ENCODE data around the gene EGLN2. TPM values are rescaled to one million over a fixed set of nuclear protein-coding genes. Genes with fewer than 3 reads are reported as not detected.

EGLN2 gene
- polyA plus RNA-seq, 1 donor (not counting 4 experiments of a cell fraction or from before 2014, with no cell fraction given): 31.6 TPM

DNA sequence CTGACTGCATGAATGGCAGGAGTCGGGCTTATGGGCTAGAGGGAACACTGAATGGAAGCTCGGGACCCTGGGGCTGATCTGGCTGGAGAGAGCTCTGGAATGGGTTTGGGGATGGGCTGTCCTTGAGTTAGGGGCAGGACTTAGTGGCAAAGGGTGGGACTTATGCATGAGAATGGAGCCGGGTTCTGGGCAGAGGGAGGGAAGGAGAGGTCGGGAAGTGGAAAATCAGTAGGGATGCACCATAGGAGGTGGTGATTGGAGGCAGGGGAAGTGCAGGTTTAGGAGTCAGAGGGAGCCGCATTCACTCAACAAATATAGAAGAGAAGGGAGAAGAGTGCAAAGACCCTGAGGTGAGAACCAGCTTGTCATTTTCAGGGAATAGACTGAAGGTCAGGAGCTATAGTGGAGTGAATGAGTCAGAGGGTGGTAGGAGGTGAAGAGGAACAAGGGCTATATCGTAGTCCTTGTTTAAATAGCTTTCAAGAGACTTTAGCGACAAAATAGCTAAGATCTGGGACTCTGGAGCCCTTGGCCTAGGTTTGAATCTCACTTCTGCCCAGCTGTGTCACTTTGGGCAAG, 20.2 kb upstream of the EGLN2 start:
- no peak for FAIRE-seq
- no peaks in the 10 kb centered on the region for H3K9me3 ChIP-seq (ENCODE audit: control insufficient read depth, low read depth, low read length)
- peak overlapping the region; percentile 64 for H3K4me2 ChIP-seq (ENCODE audit: control insufficient read depth, extremely low read depth, insufficient read depth, low read depth, low read length)
- no peaks in the 10 kb centered on the region for H3K9me1 ChIP-seq (ENCODE audit: control insufficient read depth, extremely low read depth, insufficient read depth, low read length)
- peak overlapping the region; percentile 70 to 96 (median 81) for H3K4me3 ChIP-seq (ENCODE audit: control insufficient read depth in 2 of 3, extremely low read depth in 1 of 3, insufficient read depth in 2 of 3, low read depth in 1 of 3, low read length in 3 of 3)
- no peaks in the 10 kb centered on the region for H3K27me3 ChIP-seq (ENCODE audit: control insufficient read depth, extremely low read depth, insufficient read depth, low read length)
- H2AFZ ChIP-seq (ENCODE audit: control insufficient read depth, low read length): peak overlapping the region; percentile 86
- H3K27ac ChIP-seq (ENCODE audit: control insufficient read depth, insufficient read depth, low read length): peak overlapping the region; percentile 98
- dilution Hi-C loops (cut with MboI; ENCODE audit: extremely low pct_ligation_motif_present, low sequenced_read_pairs): no loop called here
- no peaks in the 10 kb centered on the region for H3K79me2 ChIP-seq (ENCODE audit: control insufficient read depth, insufficient read depth, low read length)
- H3K36me3 ChIP-seq (ENCODE audit: control insufficient read depth in 2 of 2, extremely low read depth in 1 of 2, insufficient read depth in 2 of 2, low read length in 2 of 2): no peaks in the 10 kb centered on the region
- H3K4me1 ChIP-seq (ENCODE audit: control insufficient read depth, extremely low read depth, insufficient read depth, low read length): peaks cover 26% of the 10 kb centered on the region
- DNase-seq (ENCODE audit: low read depth, low spot score): no peak
- H4K20me1 ChIP-seq (ENCODE audit: control insufficient read depth, extremely low read depth, insufficient read depth, low read length): no peaks in the 10 kb centered on the region
- TF ChIP-seq CTCF (optimal IDR thresholded peaks at IDR 0.05 in 1 of 3, IDR thresholded peaks at IDR 0.05 in 1 of 3, conservative IDR thresholded peaks at IDR 0.05 in 1 of 3; ENCODE audit: extremely low read depth in 1 of 3, insufficient read depth in 2 of 3, low read length in 3 of 3) (no peak), EZH2 (IDR thresholded peaks at IDR 0.05; ENCODE audit: low read length) (no peak)
- peak overlapping the region; percentile 93 for H3K9ac ChIP-seq (ENCODE audit: control insufficient read depth, extremely low read depth, insufficient read depth, low read length)

DNA sequence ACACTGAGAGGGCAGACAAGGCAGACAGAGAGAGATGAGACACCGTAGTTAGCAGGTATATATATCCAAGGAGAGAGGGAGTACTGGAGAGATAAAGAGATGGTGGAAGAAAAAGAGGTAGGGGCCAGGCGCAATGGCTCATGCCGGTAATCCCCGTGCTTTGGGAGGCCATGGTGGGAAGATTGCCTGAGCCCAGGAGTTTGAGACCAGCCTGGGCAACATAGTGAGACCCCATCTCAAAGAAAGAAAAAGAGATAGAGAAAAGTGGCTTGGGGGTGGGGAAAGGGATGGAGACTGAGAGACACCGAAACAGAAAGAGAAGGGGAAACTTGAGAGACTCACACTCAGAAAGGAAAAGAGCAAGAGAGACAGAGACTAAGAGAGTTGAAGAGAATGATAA, 18.4 kb upstream of the EGLN2 start:
- Histone ChIP-seq H3K9me1 (ENCODE audit: control insufficient read depth, extremely low read depth, insufficient read depth, low read length) (no peaks in the 10 kb centered on the region), H3K9ac (ENCODE audit: control insufficient read depth, extremely low read depth, insufficient read depth, low read length) (no peak overlapping the region), H3K4me1 (ENCODE audit: control insufficient read depth, extremely low read depth, insufficient read depth, low read length) (peaks cover 12% of the 10 kb centered on the region), H2AFZ (ENCODE audit: control insufficient read depth, low read length) (no peak overlapping the region), H3K79me2 (ENCODE audit: control insufficient read depth, insufficient read depth, low read length) (no peaks in the 10 kb centered on the region), H3K4me2 (ENCODE audit: control insufficient read depth, extremely low read depth, insufficient read depth, low read depth, low read length) (no peak overlapping the region), H3K4me3 (ENCODE audit: control insufficient read depth in 2 of 3, extremely low read depth in 1 of 3, insufficient read depth in 2 of 3, low read depth in 1 of 3, low read length in 3 of 3) (no peak overlapping the region), H3K36me3 (ENCODE audit: control insufficient read depth in 2 of 2, extremely low read depth in 1 of 2, insufficient read depth in 2 of 2, low read length in 2 of 2) (no peaks in the 10 kb centered on the region), H4K20me1 (ENCODE audit: control insufficient read depth, extremely low read depth, insufficient read depth, low read length) (no peaks in the 10 kb centered on the region), H3K27ac (ENCODE audit: control insufficient read depth, insufficient read depth, low read length) (no peak overlapping the region), H3K9me3 (ENCODE audit: control insufficient read depth, low read depth, low read length) (no peaks in the 10 kb centered on the region), H3K27me3 (ENCODE audit: control insufficient read depth, extremely low read depth, insufficient read depth, low read length) (no peaks in the 10 kb centered on the region)
- DNase-seq (ENCODE audit: low read depth, low spot score) (no peak), FAIRE-seq (no peak)
- dilution Hi-C loops (cut with MboI; ENCODE audit: extremely low pct_ligation_motif_present, low sequenced_read_pairs): no loop called here
- TF ChIP-seq EZH2 (IDR thresholded peaks at IDR 0.05; ENCODE audit: low read length): no peak
- TF ChIP-seq CTCF (optimal IDR thresholded peaks at IDR 0.05 in 1 of 3, IDR thresholded peaks at IDR 0.05 in 1 of 3, conservative IDR thresholded peaks at IDR 0.05 in 1 of 3; ENCODE audit: extremely low read depth in 1 of 3, insufficient read depth in 2 of 3, low read length in 3 of 3): no peak

Measured in keratinocyte (primary cell).